CD14-positive monocyte (primary cell): ENCODE measurements around the gene MAP3K9. TPM values are rescaled to one million over a fixed set of nuclear protein-coding genes. Genes with fewer than 3 reads are reported as not detected.

Experiments
- DNase-seq, 3 donors: peaks; one replicate each; pipeline ENCODE4 v3.0.0-alpha.2; 2011 to 2022
- H2AFZ ChIP-seq: 2 replicates; pipeline ENCODE4 v1.6.0; 2012; ENCODE audit warnings: mild to moderate bottlenecking, low read depth, low read length, inconsistent platforms; ENCODE audit not compliant: insufficient read depth, poor library complexity, severe bottlenecking
- H3K27ac ChIP-seq, 2 donors: 1 replicate in 1 of 2; 2 replicates in 1 of 2; pipeline ENCODE4 v1.5.1; 2012 to 2013; ENCODE audit warnings: low read length in 2 of 2, control low read depth in 1 of 2, inconsistent platforms in 1 of 2, low read depth in 1 of 2, mild to moderate bottlenecking in 1 of 2
- H3K27me3 ChIP-seq, 2 donors: one replicate each; pipeline versions ENCODE4 v1.6.0 to v1.6.1; 2011 to 2013; ENCODE audit warnings: low read length in 2 of 2; ENCODE audit not compliant: control insufficient read depth in 2 of 2, insufficient read depth in 2 of 2
- H3K36me3 ChIP-seq, 2 donors: replicated peaks in 1 of 2; 1 replicate in 1 of 2; 2 replicates in 1 of 2; pipeline versions ENCODE4 v1.5.1 to v1.6.1; 2012 to 2013; ENCODE audit warnings: low read length in 2 of 2, control low read depth in 1 of 2, inconsistent platforms in 1 of 2, mild to moderate bottlenecking in 1 of 2; ENCODE audit not compliant: insufficient read depth in 2 of 2, control insufficient read depth in 1 of 2
- H3K4me1 ChIP-seq, 2 donors: 1 replicate in 1 of 2; 2 replicates in 1 of 2; pipeline versions ENCODE4 v1.5.1 to v1.6.1; 2012 to 2013; ENCODE audit warnings: low read length in 2 of 2, control low read depth in 1 of 2, inconsistent platforms in 1 of 2, mild to moderate bottlenecking in 1 of 2, moderate library complexity in 1 of 2; ENCODE audit not compliant: insufficient read depth in 2 of 2, control insufficient read depth in 1 of 2
- H3K4me2 ChIP-seq: replicated peaks from 2 replicates; pipeline ENCODE3; 2012; ENCODE audit warnings: low read length, moderate library complexity, mild to moderate bottlenecking; ENCODE audit not compliant: poor library complexity, severe bottlenecking; ENCODE audit errors: extremely low read depth
- H3K4me3 ChIP-seq, 3 experiments: fragments of 200-600 bp in 1 of 3; sonication (generic) in 1 of 3; replicated peaks in 1 of 3; 1 replicate in 2 of 3; 2 replicates in 1 of 3; pipeline ENCODE4 v1.5.1; 2011 to 2013; ENCODE audit warnings: low read length in 3 of 3, mild to moderate bottlenecking in 3 of 3, control low read depth in 2 of 3, low read depth in 2 of 3, inconsistent platforms in 1 of 3, moderate library complexity in 1 of 3
- H3K79me2 ChIP-seq: 2 replicates; pipeline ENCODE4 v1.6.0; 2012; ENCODE audit warnings: mild to moderate bottlenecking, control low read depth, inconsistent platforms, low read length, moderate library complexity; ENCODE audit not compliant: insufficient read depth
- H3K9ac ChIP-seq: 2 replicates; pipeline ENCODE4 v1.6.0; 2017; ENCODE audit warnings: low read length, mild to moderate bottlenecking; ENCODE audit not compliant: insufficient read depth, poor library complexity, severe bottlenecking
- H3K9me3 ChIP-seq, 2 donors: replicated peaks in 1 of 2; 1 replicate in 1 of 2; 2 replicates in 1 of 2; pipeline versions ENCODE4 v1.5.1 to v1.6.1; 2012 to 2013; ENCODE audit warnings: low read length in 2 of 2, control low read depth in 1 of 2; ENCODE audit not compliant: control insufficient read depth in 1 of 2, insufficient read depth in 1 of 2
- H4K20me1 ChIP-seq: 2 replicates; pipeline ENCODE4 v1.6.0; 2012; ENCODE audit warnings: mild to moderate bottlenecking, low read length, control low read depth, moderate library complexity; ENCODE audit not compliant: insufficient read depth
- H3K27ac Mint-ChIP-seq, 7 donors: one replicate each; pipeline ENCODE4 v1.8.0; 2020; ENCODE audit warnings: mild to moderate bottlenecking in 7 of 7, mixed read lengths in 7 of 7, moderate library complexity in 6 of 7, inconsistent platforms in 2 of 7
- H3K27me3 Mint-ChIP-seq, 3 donors: one replicate each; pipeline ENCODE4 v1.8.0; 2021 to 2022; ENCODE audit warnings: low read depth in 3 of 3, mild to moderate bottlenecking in 3 of 3, mixed read lengths in 3 of 3, moderate library complexity in 3 of 3, inconsistent platforms in 1 of 3
- H3K36me3 Mint-ChIP-seq, 2 donors: one replicate each; pipeline ENCODE4 v1.8.0; 2020; ENCODE audit warnings: mixed read lengths in 2 of 2, inconsistent platforms in 1 of 2, mild to moderate bottlenecking in 1 of 2
- H3K4me1 Mint-ChIP-seq: one replicate; pipeline ENCODE4 v1.8.0; 2020; ENCODE audit warnings: mild to moderate bottlenecking, mixed read lengths
- H3K4me3 Mint-ChIP-seq, 2 donors: one replicate each; pipeline ENCODE4 v1.8.0; 2020; ENCODE audit warnings: mild to moderate bottlenecking in 2 of 2, mixed read lengths in 2 of 2, moderate library complexity in 1 of 2
- H3K9me3 Mint-ChIP-seq, 7 donors: one replicate each; pipeline ENCODE4 v1.8.0; 2020 to 2022; ENCODE audit warnings: mixed read lengths in 7 of 7, mild to moderate bottlenecking in 6 of 7, moderate library complexity in 6 of 7, inconsistent platforms in 2 of 7
- CTCF ChIP-seq: fragments of 200-600 bp; IDR thresholded peaks from one replicate; pipeline ENCODE4 v1.8.0; 2022; ENCODE audit warnings: antibody characterized with exemption, mild to moderate bottlenecking
- WGBS: methylation state at CpG from one replicate; pipeline ENCODE4 v1.1.5; 2013; ENCODE audit warnings: missing lambda C conversion rate; ENCODE audit not compliant: insufficient coverage; 5-methylcytosine and 5-hydroxymethylcytosine counted together
- intact Hi-C, 2 donors: fragments of 100-400 bp; cut with micrococcal nuclease; formaldehyde crosslinking; loops; one replicate each; pipeline versions ENCODE4 v1.15.0 to v1.15.1; 2023
- polyA plus RNA-seq, 3 donors: library from polyadenylated mRNA; depleted of rRNA in 1 of 3; unstranded in 2 of 3; stranded (reverse) in 1 of 3; fragments of 300-500 nt in 2 of 3; fragments of >200 nt in 1 of 3; fragmentation: Illumina TruSeq in 2 of 3; gene quantifications; 1 replicate in 2 of 3; 2 replicates in 1 of 3; pipeline ENCODE4 v1.2.3, GENCODE V29; 2012 to 2021

The MAP3K9 gene
- polyA plus RNA-seq, 3 donors, result 0.01 TPM; not detected in 2

GRCh38 chr14:70726651-70727375, 82.5 kb downstream of the MAP3K9 start:
- Histone ChIP-seq H3K4me3 (no peak overlapping the region), H3K27ac (no peak overlapping the region), H3K79me2 (no peaks in the 10 kb centered on the region), H3K9ac (no peak overlapping the region), H3K4me1 (no peaks in the 10 kb centered on the region), H3K36me3 (no peaks in the 10 kb centered on the region), H3K9me3 (no peaks in the 10 kb centered on the region), H2AFZ (no peak overlapping the region), H4K20me1 (no peaks in the 10 kb centered on the region), H3K4me2 (no peak overlapping the region), H3K27me3 (no peaks in the 10 kb centered on the region)
- H3K27me3 Mint-ChIP-seq, result peaks cover 0 to 5% (median 2%) of the 10 kb centered on the region in 3 donors
- DNase-seq, result no peak
- no peak overlapping the region for H3K27ac Mint-ChIP-seq
- no peaks in the 10 kb centered on the region for H3K4me1 Mint-ChIP-seq
- H3K36me3 Mint-ChIP-seq, result no peaks in the 10 kb centered on the region
- TF ChIP-seq CTCF, result no peak
- WGBS, result 100% methylated on average over 2 of the region's 6 CpGs
- H3K4me3 Mint-ChIP-seq, result no peak overlapping the region
- peaks cover 0 to 4% (median 0%) of the 10 kb centered on the region in 7 donors for H3K9me3 Mint-ChIP-seq
- intact Hi-C loops, result no loop called here

GRCh38 chr14:70724944-70725343, 84.4 kb downstream of the MAP3K9 start:
- H3K36me3 Mint-ChIP-seq, result no peaks in the 10 kb centered on the region
- no peak overlapping the region for H3K4me3 Mint-ChIP-seq
- H3K4me3 ChIP-seq, result no peak overlapping the region
- no peak overlapping the region for H3K9ac ChIP-seq
- H3K4me2 ChIP-seq, result no peak overlapping the region
- no peaks in the 10 kb centered on the region for H3K27me3 ChIP-seq
- H3K27me3 Mint-ChIP-seq, result peaks cover 1 to 7% (median 3%) of the 10 kb centered on the region in 3 donors
- H3K9me3 Mint-ChIP-seq, result peaks cover 0 to 3% (median 0%) of the 10 kb centered on the region in 7 donors
- 82% methylated on average over 4 of the region's 6 CpGs for WGBS
- no peaks in the 10 kb centered on the region for H3K9me3 ChIP-seq
- intact Hi-C loops, result no loop called here
- no peak overlapping the region for H3K27ac ChIP-seq
- H3K79me2 ChIP-seq, result no peaks in the 10 kb centered on the region
- no peaks in the 10 kb centered on the region for H4K20me1 ChIP-seq
- no peak overlapping the region for H2AFZ ChIP-seq
- H3K4me1 ChIP-seq, result no peaks in the 10 kb centered on the region
- H3K27ac Mint-ChIP-seq, result no peak overlapping the region
- no peak for TF ChIP-seq CTCF
- no peak for DNase-seq
- H3K4me1 Mint-ChIP-seq, result no peaks in the 10 kb centered on the region
- H3K36me3 ChIP-seq, result no peaks in the 10 kb centered on the region
